Epithelial cell of esophagus (primary cell): ENCODE measurements around the gene TCEAL1.
"Not testable (repeated sequence)": the region's sequence is repeated elsewhere in the genome, so short reads cannot be mapped to it uniquely, and the experiment has no call there.

Experiments
- DNase-seq: peaks from one replicate; pipeline ENCODE4 v3.0.0; 2010; ENCODE audit warnings: low read depth
- H3K4me3 ChIP-seq: 2 replicates; pipeline ENCODE4 v1.5.1; 2011; ENCODE audit warnings: mild to moderate bottlenecking, low read length, control low read depth
- TF ChIP-seq, protein P1 (sequence below): IDR thresholded peaks from 2 replicates; pipeline ENCODE4 v1.5.1; 2011; ENCODE audit warnings: low read depth, mild to moderate bottlenecking, low read length, control low read depth, inconsistent platforms; ENCODE audit not compliant: insufficient read depth; ENCODE audit errors: missing control alignments

Gene TCEAL1

DNA sequence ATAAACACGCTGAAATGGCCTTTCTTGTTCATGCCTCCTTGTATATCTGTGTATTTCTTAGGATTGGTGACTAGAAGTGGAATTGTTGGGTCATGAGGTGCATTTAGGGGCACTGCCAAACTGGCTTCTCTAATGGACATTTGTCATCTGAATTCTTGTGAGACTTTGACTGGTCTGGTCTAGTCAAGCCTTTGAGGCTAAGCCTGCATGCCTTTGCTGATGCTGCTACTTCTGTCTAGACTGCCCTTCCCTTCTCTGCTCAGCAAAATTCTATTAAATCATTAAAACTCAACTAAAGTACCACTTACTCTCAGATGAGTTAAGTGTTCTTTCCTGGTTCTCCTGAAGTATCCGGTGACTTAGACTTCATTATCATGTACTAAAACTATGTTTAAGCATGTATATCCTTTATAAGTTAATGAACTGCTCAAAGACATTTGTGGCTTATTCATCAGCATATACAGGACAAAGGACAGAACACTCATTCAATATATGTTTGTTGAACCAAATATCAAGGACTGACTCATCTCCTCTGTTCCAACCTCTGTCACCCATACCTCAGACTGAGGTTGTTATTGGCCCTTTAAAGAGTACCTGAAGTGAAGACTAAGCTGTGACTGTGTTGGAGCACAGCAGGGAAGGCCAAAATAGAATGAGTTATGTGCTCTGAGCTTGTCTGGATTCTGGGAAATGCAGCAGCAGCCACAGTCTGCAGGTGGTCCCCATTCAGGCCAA, 9.0 kb downstream of the TCEAL1 start:
- TF ChIP-seq, protein P1, sequence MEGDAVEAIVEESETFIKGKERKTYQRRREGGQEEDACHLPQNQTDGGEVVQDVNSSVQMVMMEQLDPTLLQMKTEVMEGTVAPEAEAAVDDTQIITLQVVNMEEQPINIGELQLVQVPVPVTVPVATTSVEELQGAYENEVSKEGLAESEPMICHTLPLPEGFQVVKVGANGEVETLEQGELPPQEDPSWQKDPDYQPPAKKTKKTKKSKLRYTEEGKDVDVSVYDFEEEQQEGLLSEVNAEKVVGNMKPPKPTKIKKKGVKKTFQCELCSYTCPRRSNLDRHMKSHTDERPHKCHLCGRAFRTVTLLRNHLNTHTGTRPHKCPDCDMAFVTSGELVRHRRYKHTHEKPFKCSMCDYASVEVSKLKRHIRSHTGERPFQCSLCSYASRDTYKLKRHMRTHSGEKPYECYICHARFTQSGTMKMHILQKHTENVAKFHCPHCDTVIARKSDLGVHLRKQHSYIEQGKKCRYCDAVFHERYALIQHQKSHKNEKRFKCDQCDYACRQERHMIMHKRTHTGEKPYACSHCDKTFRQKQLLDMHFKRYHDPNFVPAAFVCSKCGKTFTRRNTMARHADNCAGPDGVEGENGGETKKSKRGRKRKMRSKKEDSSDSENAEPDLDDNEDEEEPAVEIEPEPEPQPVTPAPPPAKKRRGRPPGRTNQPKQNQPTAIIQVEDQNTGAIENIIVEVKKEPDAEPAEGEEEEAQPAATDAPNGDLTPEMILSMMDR = no peak
- DNase-seq = peak; percentile 59
- H3K4me3 ChIP-seq = no peak overlapping the region

DNA sequence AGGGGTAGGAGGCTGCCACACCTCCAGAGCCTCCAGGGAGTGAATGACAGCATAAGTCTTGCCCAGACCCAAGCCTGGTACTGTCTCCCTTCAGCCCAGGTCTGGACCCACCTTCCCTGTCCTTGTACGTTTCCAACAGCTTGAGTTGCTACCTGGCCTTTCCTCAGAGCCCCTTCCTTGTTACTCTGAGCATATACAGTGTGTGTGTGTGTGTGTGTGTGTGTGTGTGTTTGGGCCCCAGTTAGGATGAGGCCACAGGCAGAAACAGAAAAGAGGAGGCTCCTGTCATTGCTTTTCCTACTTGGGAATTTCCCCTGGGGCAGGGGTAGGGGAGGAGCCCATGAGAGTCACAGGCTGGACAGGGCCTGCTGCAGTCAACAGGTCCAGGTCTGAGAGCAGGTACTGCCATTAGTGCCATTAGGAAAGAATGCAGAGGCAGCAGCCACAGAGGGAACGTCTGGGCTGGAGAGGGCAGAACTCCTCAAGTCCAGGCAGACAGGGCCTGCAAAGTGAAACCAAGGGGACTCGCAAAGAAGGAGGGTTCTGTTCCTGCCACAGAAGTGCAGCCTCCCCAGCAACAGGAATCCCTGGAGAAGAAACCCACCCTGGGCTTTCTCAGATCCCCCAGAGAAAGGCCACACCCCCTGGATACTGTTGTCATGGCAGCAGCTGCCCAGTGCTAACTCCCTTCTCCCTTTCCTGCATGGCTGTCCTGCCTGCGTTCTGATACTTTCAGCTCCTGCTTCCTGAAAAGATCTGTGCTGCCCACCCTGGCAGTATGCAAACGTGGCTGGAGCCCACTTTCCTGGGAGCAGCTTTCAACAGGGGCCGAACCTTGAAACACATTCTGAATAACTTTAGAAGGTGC, 9.9 kb downstream of the TCEAL1 start:
- DNase-seq, H3K4me3 ChIP-seq: not testable (repeated sequence)

DNA sequence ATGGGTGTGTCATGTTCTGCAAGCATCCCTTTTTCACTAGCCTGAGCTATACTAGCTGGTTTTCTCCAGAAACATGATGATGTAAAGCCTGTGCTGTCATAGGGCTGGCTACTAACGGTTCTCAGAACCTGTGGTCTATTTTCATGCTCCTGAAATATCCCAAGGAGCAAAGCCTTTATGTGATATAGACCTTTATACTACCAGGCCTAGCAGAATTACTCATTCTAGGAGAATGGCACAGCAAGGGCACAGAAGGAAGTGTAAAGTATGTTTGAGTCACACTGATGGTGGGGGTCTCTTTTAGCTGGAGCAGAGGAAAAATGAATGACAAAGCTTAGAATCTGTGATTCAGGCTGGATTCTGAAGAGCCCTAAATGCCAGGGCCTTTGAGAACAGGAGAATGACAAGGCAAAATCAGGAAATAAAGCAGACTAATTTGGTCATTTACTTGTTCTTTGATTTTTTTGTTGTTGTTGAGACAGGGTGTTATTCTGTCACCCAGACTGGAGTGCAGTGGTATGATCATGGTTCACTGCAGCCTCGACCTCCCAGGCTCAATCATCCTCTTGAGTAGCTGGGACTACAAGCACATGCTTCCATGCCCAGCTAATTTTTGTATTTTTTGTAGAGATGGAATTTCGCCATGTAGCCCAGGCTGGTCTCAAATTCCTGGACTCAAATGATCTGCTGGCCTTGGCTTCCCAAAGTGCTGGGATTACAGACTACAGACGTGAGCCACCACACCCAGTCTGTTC, 11.8 kb downstream of the TCEAL1 start:
- TF ChIP-seq, protein P1 = no peak
- H3K4me3 ChIP-seq = no peak overlapping the region
- peak; percentile 2 for DNase-seq

DNA sequence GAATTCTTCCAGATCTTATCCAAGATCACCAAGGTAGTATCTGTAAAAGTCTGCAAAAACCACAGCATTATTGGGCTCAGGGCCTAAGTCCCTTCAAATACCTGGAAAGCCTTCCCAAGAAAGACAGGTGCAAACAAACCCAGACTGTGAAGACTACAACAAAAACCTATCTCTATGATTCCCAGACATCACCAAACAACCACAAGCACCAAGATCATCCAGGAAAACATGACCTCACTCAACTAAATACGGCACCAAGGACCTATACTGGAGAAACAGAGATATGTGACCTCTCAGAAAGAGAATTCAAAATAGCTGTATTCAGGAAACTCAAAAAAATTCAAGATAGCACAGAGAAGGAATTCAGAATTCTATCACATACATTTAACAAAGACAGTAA, 15.3 kb downstream of the TCEAL1 start:
- H3K4me3 ChIP-seq = no peak overlapping the region
- TF ChIP-seq, protein P1 = no peak
- no peak for DNase-seq

DNA sequence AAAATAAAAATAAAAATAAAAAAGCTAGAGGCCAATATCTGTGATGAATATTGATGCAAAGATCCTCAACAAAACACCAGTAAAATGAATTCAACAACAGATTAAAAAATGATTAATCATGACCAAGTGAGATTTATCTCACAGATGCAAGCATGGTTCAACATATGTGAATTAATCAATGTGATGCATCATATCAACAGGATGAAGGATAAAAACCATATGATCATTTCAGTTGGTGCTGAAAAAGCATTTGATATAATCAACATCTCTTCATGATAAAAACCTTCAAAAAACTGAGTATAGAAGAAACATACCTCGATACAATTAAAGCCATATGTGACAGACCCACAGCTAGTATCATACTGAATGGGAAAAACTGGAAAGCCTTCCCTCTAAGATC, 18.9 kb downstream of the TCEAL1 start:
- no peak overlapping the region for H3K4me3 ChIP-seq
- TF ChIP-seq, protein P1 = no peak
- no peak for DNase-seq

DNA sequence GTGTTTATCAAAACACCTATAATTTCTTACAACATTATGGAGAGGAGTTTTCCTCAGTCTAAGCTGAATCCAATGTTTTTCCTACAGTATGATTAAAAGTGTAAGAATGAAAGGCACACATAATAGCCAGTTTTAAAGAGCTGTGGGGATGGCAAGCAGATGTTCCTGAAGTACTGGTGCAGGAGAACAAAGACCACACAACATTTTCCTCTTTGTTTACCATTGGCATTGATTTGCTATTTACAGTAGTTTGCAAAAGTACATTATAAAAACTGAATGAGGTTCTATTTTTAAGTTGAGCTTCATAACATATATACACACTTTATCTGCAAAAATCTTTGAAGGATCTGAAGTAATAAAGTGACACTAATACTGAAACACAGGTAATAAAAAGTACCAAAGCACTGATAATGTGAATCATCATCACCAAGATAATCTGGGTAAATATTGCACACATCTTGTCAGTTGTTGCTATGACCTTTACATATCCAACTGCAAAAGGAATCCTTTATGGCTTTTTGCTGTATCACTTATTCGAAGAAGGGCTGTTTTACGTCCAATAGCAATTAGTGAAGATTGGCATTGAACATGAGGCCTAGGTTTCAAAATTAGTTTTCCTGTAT, 22.5 kb downstream of the TCEAL1 start:
- DNase-seq = no peak
- TF ChIP-seq, protein P1 = no peak
- H3K4me3 ChIP-seq = no peak overlapping the region

DNA sequence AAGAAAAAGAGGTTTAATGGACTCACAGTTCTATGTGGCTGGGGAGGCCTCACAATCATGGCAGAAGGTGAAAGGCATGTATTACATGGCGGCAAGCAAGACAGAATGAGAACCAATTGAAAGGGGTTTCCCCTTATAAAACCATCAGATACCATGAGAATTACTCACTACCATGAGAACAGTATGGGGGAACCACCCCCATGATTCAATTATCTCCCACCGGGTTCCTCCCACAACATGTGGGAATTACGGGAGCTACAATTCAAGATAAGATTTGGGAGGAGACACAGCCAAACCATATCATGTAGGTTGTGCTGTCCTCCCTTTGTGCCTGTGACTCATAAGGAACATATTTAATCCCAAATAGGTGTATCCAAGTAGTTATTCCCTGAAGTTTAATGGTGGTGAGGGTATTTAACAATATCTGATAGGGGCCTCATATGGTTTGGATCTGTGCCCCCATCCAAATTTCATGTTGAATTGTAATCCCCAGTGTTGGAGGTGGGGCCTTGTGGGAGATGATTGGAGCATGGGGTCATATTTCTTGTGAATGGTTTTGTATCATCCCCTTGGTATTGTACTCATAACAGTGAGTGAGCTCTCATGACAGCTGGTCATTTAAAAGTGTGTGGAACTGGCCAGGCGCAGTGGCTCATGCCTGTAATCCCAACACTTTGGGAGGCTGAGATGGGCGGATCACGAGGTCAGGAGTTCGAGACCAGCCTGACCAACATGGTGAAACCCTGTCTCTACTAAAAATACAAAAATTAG, 26.6 kb downstream of the TCEAL1 start:
- DNase-seq = peak; percentile 2
- not testable (repeated sequence) for H3K4me3 ChIP-seq
